ENCODE results near the gene CCNE1. TPM values are rescaled to one million over a fixed set of nuclear protein-coding genes. Genes with fewer than 3 reads are reported as not detected.

The CCNE1 gene
- total and polyA plus RNA-seq, 9 of the 15 experiments (the other 6 are each of a cell fraction or from before 2014, with no cell fraction given), result 6.2 to 41.0 (median 31.6) TPM

DNA sequence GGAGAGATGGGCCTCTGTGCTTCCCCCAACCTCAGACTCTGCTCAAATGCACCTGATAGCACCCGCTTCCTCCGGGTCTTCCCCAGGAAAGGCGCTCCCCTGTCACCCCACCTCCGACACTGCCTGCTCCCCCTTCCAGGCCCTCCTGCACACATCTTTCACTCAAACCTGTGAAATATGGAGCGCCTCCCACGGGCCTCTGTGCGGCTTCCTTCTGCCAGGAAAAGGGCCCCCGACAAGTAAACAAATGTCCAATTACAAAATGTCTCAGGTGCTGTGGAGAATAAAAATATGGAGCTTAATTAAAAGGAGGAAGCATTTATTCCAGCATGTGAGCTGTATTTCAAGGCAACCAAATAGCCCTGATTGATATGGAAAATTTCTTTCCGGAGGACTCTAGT, 15.6 kb upstream of the CCNE1 start (continued):
- TF ChIP-seq, protein P1, sequence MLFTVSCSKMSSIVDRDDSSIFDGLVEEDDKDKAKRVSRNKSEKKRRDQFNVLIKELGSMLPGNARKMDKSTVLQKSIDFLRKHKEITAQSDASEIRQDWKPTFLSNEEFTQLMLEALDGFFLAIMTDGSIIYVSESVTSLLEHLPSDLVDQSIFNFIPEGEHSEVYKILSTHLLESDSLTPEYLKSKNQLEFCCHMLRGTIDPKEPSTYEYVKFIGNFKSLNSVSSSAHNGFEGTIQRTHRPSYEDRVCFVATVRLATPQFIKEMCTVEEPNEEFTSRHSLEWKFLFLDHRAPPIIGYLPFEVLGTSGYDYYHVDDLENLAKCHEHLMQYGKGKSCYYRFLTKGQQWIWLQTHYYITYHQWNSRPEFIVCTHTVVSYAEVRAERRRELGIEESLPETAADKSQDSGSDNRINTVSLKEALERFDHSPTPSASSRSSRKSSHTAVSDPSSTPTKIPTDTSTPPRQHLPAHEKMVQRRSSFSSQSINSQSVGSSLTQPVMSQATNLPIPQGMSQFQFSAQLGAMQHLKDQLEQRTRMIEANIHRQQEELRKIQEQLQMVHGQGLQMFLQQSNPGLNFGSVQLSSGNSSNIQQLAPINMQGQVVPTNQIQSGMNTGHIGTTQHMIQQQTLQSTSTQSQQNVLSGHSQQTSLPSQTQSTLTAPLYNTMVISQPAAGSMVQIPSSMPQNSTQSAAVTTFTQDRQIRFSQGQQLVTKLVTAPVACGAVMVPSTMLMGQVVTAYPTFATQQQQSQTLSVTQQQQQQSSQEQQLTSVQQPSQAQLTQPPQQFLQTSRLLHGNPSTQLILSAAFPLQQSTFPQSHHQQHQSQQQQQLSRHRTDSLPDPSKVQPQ (CRISPR knock-in tag; IDR thresholded peaks at IDR 0.05; ENCODE audit: borderline replicate concordance), result no peak

DNA sequence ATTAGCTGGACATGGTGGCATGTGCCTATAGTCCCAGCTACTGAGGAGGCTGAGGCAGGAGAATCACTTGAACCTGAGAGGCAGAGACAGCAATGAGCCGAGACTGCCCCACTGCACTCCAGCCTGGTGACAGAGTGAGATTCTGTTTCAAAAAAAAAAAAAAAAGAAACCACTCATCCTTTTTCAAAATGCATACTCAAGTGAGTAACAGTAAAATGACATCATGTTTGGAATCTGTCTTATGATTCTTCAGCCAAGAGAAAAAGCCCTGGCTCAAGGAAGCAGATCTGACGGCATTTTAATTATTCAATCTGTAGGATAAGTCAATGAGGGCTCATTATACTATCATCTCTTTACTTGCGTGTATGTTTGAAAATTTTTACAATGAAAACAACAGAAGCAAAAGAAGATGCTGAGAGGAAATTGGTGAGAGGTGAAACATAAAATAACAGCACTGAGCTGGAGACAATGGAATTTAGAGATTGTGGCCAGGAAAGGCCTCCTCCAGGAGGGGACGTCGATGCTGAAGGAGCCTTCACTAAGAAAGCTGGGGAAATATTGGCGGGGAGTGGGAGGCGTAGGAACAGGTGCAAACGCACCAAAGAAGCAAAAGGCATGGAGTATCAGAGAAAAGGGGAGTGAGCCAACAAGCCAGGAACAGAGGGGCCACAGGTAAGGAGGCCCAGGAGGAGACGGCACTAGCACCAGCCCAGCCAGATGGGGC, 12.9 kb upstream of the CCNE1 start:
- FAIRE-seq (no peak), ATAC-seq (no peak), DNase-seq (ENCODE audit: extremely low read depth in 1 of 4, low spot score in 3 of 4) (no peak)
- no peak overlapping the region for H3K27ac ChIP-seq (ENCODE audit: extremely low read depth, low read depth, low read length)
- in situ Hi-C loops (cut with MboI), result no loop called here
- no peak for TF ChIP-seq XRCC4 (IDR thresholded peaks at IDR 0.05; ENCODE audit: extremely low read depth, insufficient read depth, insufficient read length)
- TF ChIP-seq, protein P2, sequence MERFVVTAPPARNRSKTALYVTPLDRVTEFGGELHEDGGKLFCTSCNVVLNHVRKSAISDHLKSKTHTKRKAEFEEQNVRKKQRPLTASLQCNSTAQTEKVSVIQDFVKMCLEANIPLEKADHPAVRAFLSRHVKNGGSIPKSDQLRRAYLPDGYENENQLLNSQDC (CRISPR knock-in tag; IDR thresholded peaks at IDR 0.05), result no peak
- no peak for TF ChIP-seq KAT2B (IDR thresholded peaks at IDR 0.05; ENCODE audit: low read depth, low read length)
- no peaks in the 10 kb centered on the region; a peak in 1 of 5 replicates for H3K4me1 ChIP-seq (replicated peaks in 1 of 2; ENCODE audit: control insufficient read depth in 2 of 2, insufficient read depth in 2 of 2, low read length in 2 of 2)
- no peaks in the 10 kb centered on the region for H3K79me2 ChIP-seq (ENCODE audit: control insufficient read depth, insufficient read depth, low read length)
- intact Hi-C loops (cut with micrococcal nuclease), result no loop called here
- H3K4me2 ChIP-seq (ENCODE audit: insufficient read depth, low read length), result no peak overlapping the region
- BruUV-seq (replicated peaks), result no TSS peak
- H3K27me3 ChIP-seq (ENCODE audit: control insufficient read depth in 2 of 2, insufficient read depth in 2 of 2, low read length in 2 of 2), result peaks cover 15 to 20% of the 10 kb centered on the region in 2 experiments; a peak in 3 of 5 replicates
- WGBS (ENCODE audit: insufficient coverage, low coverage, missing lambda C conversion rate), result 8% methylated on average over 7 of the region's 9 CpGs
- ChIA-PET POLR2A (interaction anchor here (0.6 kb wide), 1 partner anchor 139 kb away, joined by 3 read pairs; no protein-coding TSS in a partner anchor), CTCF (ENCODE audit: low intra/inter-chr PET ratio) (interaction anchor here (0.7 kb wide), 1 partner anchor 60 kb away, joined by 4 read pairs; no protein-coding TSS in a partner anchor)
- H3K9me3 ChIP-seq (replicated peaks; ENCODE audit: control insufficient read depth, insufficient read depth, low read depth, low read length), result no peaks in the 10 kb centered on the region
- no peak overlapping the region for H3K4me3 ChIP-seq
- no peaks in the 10 kb centered on the region for H3K36me3 ChIP-seq (ENCODE audit: control insufficient read depth, insufficient read depth, low read length)
- H3K9ac ChIP-seq (ENCODE audit: insufficient read depth in 1 of 2, low read depth in 2 of 2, low read length in 2 of 2), result no peak overlapping the region
- H3K9me1 ChIP-seq (ENCODE audit: control insufficient read depth, insufficient read depth, low read length), result no peaks in the 10 kb centered on the region
- H4K20me1 ChIP-seq (replicated peaks; ENCODE audit: control insufficient read depth, insufficient read depth, low read length), result no peaks in the 10 kb centered on the region
- H2AFZ ChIP-seq (ENCODE audit: low read depth, low read length), result no peak overlapping the region
